Vagina (tissue), 2 donors: ENCODE measurements around the gene TMEM47.

ENCODE experiments used
- CTCF ChIP-seq, 3 experiments: fragments of 450-650 bp in 2 of 3; fragments of 200-600 bp in 1 of 3; sonication (generic) in 1 of 3; IDR thresholded peaks; one replicate each; pipeline ENCODE4 v1.5.1; 2017 to 2019; ENCODE audit warnings: antibody characterized with exemption in 3 of 3, mild to moderate bottlenecking in 2 of 3, moderate library complexity in 2 of 3
- POLR2A ChIP-seq, 2 donors: fragments of 450-650 bp; IDR thresholded peaks; one replicate each; pipeline ENCODE4 v1.6.1; 2017; ENCODE audit warnings: antibody characterized with exemption in 2 of 2, mild to moderate bottlenecking in 2 of 2, moderate library complexity in 2 of 2

- TF ChIP-seq POLR2A (IDR thresholded peaks at IDR 0.05): no peak
- no peak for TF ChIP-seq CTCF (IDR thresholded peaks at IDR 0.05)
Observed at GRCh38 chrX:34585561-34585960, 71.5 kb downstream of the TMEM47 start.
